Activated T-cell treated with anti-CD3 and anti-CD28 coated beads, Interleukin-2, amount 50 U/mL, for 72 hours (primary cell): ENCODE data around the gene IPMK. TPM values are rescaled to one million over a fixed set of nuclear protein-coding genes. Genes with fewer than 3 reads are reported as not detected.

Source experiments
- ATAC-seq, 2 donors: fragments of 150-1000 bp; cut with Tn5 transposase; replicated peaks in 1 of 2; 2 replicates each; pipeline ENCODE4 v1.10.0; 2021; ENCODE audit warnings: moderate library complexity in 2 of 2, mild to moderate bottlenecking in 1 of 2
- DNase-seq, 2 donors: peaks; one replicate each; pipeline ENCODE4 v3.0.0; 2021 to 2022; ENCODE audit warnings: mixed read lengths in 1 of 2
- H3K27ac Mint-ChIP-seq: one replicate; pipeline ENCODE4 v1.8.0; 2022; ENCODE audit warnings: mild to moderate bottlenecking, moderate library complexity, mixed read lengths
- H3K27me3 Mint-ChIP-seq: one replicate; pipeline ENCODE4 v1.8.0; 2022; ENCODE audit warnings: low read depth, mixed read lengths
- H3K36me3 Mint-ChIP-seq, 2 donors: one replicate each; pipeline ENCODE4 v1.8.0; 2022; ENCODE audit warnings: mixed read lengths in 2 of 2, mild to moderate bottlenecking in 1 of 2; ENCODE audit not compliant: insufficient read depth in 2 of 2
- H3K4me1 Mint-ChIP-seq: one replicate; pipeline ENCODE4 v1.8.0; 2022; ENCODE audit warnings: low read depth, mixed read lengths
- H3K4me3 Mint-ChIP-seq, 2 donors: one replicate each; pipeline ENCODE4 v1.8.0; 2022; ENCODE audit warnings: mild to moderate bottlenecking in 2 of 2, mixed read lengths in 2 of 2, moderate library complexity in 2 of 2
- H3K9me3 Mint-ChIP-seq, 2 donors: one replicate each; pipeline ENCODE4 v1.8.0; 2022; ENCODE audit warnings: mixed read lengths in 2 of 2
- total RNA-seq, 2 donors: library from RNA; stranded (reverse); gene quantifications; one replicate each; pipeline ENCODE4 v1.2.3, GENCODE V29; 2022

The IPMK gene
- total RNA-seq, 2 donors from 2014 or later, result 7.1 to 8.3 TPM

GRCh38 chr10:58280477-58280876 is 12.8 kb upstream of the IPMK start:
- Mint-ChIP-seq H3K27me3 (no peaks in the 10 kb centered on the region), H3K27ac (no peak overlapping the region), H3K4me1 (peaks cover 42% of the 10 kb centered on the region), H3K36me3 (peaks cover 2 to 21% of the 10 kb centered on the region in 2 donors), H3K4me3 (peak overlapping the region in 1 of 2 donors; percentile 8), H3K9me3 (no peaks in the 10 kb centered on the region)
- DNase-seq, result no peak
- ATAC-seq, result no peak

DNA sequence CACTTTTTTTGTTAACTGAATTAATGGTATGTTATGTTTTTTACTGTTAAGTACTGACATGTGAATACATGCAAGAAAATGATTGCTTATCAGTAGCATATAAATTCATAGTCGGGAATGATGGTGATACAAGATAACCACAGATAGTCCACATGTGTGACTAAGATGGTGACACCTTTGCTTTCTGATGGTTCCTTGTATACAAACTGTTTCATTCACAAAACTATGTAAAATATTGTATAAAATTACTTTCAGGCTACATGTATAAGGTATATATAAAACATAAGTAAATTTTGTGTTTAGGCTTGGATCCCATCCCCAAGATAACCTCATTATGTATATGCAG is 11.2 kb upstream of the IPMK start:
- Mint-ChIP-seq H3K27me3 (no peaks in the 10 kb centered on the region), H3K4me1 (peaks cover 45% of the 10 kb centered on the region), H3K9me3 (no peaks in the 10 kb centered on the region), H3K27ac (no peak overlapping the region), H3K4me3 (no peak overlapping the region), H3K36me3 (peaks cover 2 to 19% of the 10 kb centered on the region in 2 donors)
- no peak for ATAC-seq
- DNase-seq, result no peak

DNA sequence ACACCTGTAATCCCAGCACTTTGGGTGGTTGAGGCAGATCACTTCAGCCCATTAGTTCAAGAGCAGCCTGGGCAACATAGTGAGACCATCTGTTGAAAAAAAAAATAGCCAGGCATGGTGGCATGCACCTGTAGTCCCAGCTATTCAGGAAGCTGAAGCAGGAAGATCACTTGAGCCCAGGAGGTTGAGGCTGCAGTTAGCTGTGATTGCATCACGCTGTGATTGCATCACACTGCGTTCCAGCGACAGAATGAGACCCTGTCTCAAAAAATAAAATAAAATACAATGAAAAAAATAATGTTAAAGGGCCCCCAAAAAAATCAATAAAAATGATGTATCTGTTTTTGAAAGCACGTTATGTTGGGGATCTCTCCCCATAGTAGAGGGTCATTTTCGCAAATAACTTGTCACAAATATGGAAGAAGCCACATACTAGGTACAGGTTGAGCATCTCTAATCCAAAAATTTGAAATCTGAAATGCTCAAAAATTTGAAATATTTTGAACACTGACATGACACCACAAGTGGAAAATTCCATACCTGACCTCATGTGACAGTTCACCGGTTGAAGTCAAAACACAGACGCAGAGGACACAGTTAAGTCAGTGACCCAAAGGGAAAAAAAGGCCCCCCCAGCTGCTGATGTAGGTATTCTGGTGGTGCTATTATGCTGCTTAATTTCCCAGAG is 10.7 kb upstream of the IPMK start:
- H3K4me3 Mint-ChIP-seq, result no peak overlapping the region
- H3K36me3 Mint-ChIP-seq, result peaks cover 2 to 19% of the 10 kb centered on the region in 2 donors
- H3K27me3 Mint-ChIP-seq, result no peaks in the 10 kb centered on the region
- DNase-seq (no peak), ATAC-seq (no peak)
- peaks cover 47% of the 10 kb centered on the region for H3K4me1 Mint-ChIP-seq
- no peaks in the 10 kb centered on the region for H3K9me3 Mint-ChIP-seq
- H3K27ac Mint-ChIP-seq, result no peak overlapping the region

GRCh38 chr10:58275908-58276307 is 8.2 kb upstream of the IPMK start:
- no peak overlapping the region for H3K4me3 Mint-ChIP-seq
- no peaks in the 10 kb centered on the region for H3K9me3 Mint-ChIP-seq
- H3K4me1 Mint-ChIP-seq, result peaks cover 28% of the 10 kb centered on the region

DNA sequence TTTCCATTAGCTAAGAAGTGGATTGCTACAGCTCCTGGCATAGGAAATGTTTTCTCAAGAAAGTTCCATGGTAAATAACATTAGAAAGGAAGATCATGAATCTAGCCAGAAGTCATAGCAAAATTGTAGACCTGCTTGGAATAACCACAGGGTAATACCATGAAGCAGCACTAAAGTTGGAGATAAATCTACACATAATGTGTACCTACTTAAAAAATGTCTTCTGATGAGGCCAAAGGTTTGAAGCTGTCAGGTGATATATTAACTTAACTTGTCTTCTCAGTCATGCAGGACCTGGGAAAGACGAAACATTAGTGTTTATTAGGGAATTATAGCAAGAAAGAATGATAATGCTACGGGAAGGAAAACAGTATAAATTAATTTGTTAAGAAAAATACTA is 7.6 kb upstream of the IPMK start:
- H3K9me3 Mint-ChIP-seq, result no peaks in the 10 kb centered on the region
- peaks cover 2 to 11% of the 10 kb centered on the region in 2 donors for H3K36me3 Mint-ChIP-seq
- H3K27me3 Mint-ChIP-seq, result no peaks in the 10 kb centered on the region
- DNase-seq, result no peak
- H3K4me1 Mint-ChIP-seq, result peaks cover 28% of the 10 kb centered on the region
- no peak overlapping the region for H3K4me3 Mint-ChIP-seq
- ATAC-seq, result no peak
- H3K27ac Mint-ChIP-seq, result no peak overlapping the region

More at GRCh38 chr10:58275908-58276307, 8.2 kb upstream of the IPMK start:
- DNase-seq (no peak), ATAC-seq (no peak)
- no peaks in the 10 kb centered on the region for H3K27me3 Mint-ChIP-seq
- peaks cover 2 to 14% of the 10 kb centered on the region in 2 donors for H3K36me3 Mint-ChIP-seq
- H3K27ac Mint-ChIP-seq, result no peak overlapping the region

DNA sequence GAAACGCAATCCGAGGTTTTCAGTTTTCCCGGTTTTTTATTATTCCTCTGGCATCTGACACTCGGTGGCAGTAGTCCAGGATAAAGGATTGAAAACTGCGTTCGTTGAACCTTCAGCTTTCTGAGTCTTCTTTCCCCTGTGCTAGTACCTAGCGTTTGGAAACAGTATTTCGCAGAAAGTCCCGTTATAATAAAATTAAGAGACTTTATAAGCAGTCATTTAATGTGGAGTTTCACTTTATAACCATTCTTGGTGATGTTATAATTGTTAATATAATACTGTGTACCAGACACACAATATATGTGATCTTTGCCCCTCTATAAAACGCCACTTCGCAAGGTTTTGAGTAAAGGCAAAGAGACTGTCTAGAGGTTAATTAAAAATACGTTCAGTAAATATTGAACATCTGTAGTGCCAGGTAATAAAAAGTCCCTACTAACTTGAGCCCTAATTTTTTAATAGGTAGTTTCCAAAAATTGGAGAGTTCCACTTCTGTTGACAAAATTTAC is 2.1 kb upstream of the IPMK start:
- ATAC-seq (no peak), DNase-seq (no peak)
- peak overlapping the region; percentile 90 to 98 for H3K4me3 Mint-ChIP-seq
- H3K27me3 Mint-ChIP-seq, result no peaks in the 10 kb centered on the region
- H3K4me1 Mint-ChIP-seq, result peaks cover 29% of the 10 kb centered on the region
- peaks cover 6 to 7% of the 10 kb centered on the region in 2 donors for H3K36me3 Mint-ChIP-seq
- peak overlapping the region; percentile 97 for H3K27ac Mint-ChIP-seq
- no peaks in the 10 kb centered on the region for H3K9me3 Mint-ChIP-seq

DNA sequence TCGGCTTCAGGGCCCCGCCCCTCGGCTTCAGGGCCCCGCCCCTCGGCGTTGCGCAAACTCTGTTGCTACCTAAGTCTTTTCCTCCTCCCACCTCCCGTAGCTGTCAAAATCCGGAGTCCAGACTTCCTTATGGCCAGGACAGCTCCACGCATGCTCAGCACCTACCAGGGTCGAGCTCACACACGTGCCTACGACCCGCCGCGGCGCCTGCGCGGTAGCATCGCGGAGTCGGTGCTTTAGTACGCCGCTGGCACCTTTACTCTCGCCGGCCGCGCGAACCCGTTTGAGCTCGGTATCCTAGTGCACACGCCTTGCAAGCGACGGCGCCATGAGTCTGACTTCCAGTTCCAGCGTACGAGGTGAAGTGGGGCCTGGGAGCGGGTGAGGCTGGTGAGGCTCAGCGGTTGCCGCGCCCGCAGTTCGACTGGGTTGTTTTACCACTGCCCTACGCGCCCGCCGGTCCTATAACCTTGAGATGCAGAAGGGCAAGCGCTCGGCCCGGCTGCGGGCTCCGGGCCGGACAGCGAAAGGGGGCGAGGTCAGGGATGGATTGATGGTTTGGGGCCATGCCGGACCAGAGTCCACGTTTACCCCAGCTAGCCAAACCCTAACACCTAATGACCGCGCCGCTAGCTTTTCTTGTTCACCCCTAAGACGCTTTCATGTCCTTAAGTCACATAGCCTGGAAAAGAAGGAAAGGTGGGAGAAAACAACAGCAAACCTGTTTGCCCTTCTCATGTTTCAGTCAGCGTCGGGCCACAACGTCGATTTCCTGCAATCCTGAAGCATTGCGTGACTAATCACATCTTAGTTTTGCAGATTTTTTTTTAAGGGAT is 1.5 kb upstream of the IPMK start, which contains the start of gene CISD1:
TSS of gene CISD1 (plus strand) at position 217 of the 836 bp plus-strand sequence. CDS start at position 329, 112 bp downstream.
- H3K9me3 Mint-ChIP-seq, result no peaks in the 10 kb centered on the region
- DNase-seq, result peak; percentile 95 to 96
- H3K4me1 Mint-ChIP-seq, result peaks cover 34% of the 10 kb centered on the region
- ATAC-seq, result peak; percentile 75 to 76
- H3K36me3 Mint-ChIP-seq, result peaks cover 6 to 7% of the 10 kb centered on the region in 2 donors
- H3K4me3 Mint-ChIP-seq, result peak within 1 kb of the TSS; percentile 90 to 98
- no peaks in the 10 kb centered on the region for H3K27me3 Mint-ChIP-seq
- peak within 1 kb of the TSS; percentile 97 for H3K27ac Mint-ChIP-seq

- H3K27me3 Mint-ChIP-seq, result no peaks in the 10 kb centered on the region
- H3K27ac Mint-ChIP-seq, result peak overlapping the region; percentile 97
- peak; percentile 0 to 1 for ATAC-seq
- H3K4me1 Mint-ChIP-seq, result peaks cover 37% of the 10 kb centered on the region
- H3K36me3 Mint-ChIP-seq, result peaks cover 6 to 7% of the 10 kb centered on the region in 2 donors
- no peaks in the 10 kb centered on the region for H3K9me3 Mint-ChIP-seq
- H3K4me3 Mint-ChIP-seq, result peak overlapping the region; percentile 90 to 98
- no peak for DNase-seq
These were observed 806 bp upstream of the IPMK start for GRCh38 chr10:58268454-58268945.

DNA sequence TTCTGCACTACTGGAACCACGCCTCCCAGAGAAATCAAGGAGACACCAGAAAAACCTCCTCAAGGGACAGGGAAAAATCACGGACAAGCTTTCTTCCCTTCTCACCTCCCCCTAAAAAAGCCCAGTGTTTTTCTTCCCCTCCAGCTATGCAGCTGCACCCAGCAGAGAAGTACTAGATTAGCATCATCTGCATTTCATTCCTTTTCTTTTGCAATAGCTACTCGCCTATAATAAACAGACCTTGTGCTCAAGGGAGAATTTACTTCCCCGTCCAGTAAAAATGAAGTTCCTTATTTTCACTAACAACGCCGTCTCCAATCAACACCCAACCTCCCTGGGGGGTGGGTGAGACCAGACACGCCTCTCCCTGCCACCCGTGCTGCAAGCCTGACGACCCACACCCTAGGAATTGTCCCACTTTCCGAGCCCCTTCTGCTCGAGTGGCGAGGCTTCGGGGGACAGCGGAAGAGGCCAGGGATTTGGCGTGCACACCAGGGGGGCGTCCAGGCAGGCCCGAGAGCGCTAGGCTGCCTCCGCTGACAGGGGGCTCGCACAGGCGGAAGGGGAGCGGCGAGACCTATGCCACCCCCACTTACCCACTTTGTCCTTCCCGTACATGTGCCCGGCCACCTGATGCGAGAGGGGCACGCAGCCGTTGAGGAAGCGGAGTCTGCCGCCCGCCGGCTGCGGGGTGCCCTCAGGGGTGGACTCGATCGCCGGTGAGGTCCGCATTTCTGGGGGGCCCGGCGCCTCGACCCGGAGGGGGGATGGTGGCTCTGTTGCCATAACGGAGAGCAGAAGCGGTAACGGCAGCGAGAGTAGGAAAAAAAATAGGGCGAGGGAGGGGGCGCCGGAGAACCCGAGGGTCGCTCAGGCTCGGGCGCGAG is 625 bp downstream of the IPMK start:
- DNase-seq (peak; percentile 37 to 48), ATAC-seq (peak; percentile 4 to 9)
- H3K4me3 Mint-ChIP-seq, result peak overlapping the region; percentile 90 to 92
- H3K27ac Mint-ChIP-seq, result peak overlapping the region; percentile 91
- H3K36me3 Mint-ChIP-seq, result peaks cover 6 to 7% of the 10 kb centered on the region in 2 donors
- peaks cover 40% of the 10 kb centered on the region for H3K4me1 Mint-ChIP-seq
- no peaks in the 10 kb centered on the region for H3K9me3 Mint-ChIP-seq
- no peaks in the 10 kb centered on the region for H3K27me3 Mint-ChIP-seq

- Mint-ChIP-seq H3K9me3 (no peaks in the 10 kb centered on the region), H3K36me3 (peaks cover 6 to 7% of the 10 kb centered on the region in 2 donors), H3K27ac (peak overlapping the region; percentile 91), H3K27me3 (no peaks in the 10 kb centered on the region), H3K4me3 (peak overlapping the region; percentile 90 to 92), H3K4me1 (peaks cover 42% of the 10 kb centered on the region)
- peak; percentile 27 to 41 for DNase-seq
- peak; percentile 43 to 48 for ATAC-seq
These were observed 1.5 kb downstream of the IPMK start for GRCh38 chr10:58266003-58266825.

- H3K27me3 Mint-ChIP-seq, result no peaks in the 10 kb centered on the region
- no peak for ATAC-seq
- peak overlapping the region; percentile 91 for H3K27ac Mint-ChIP-seq
- peaks cover 6 to 7% of the 10 kb centered on the region in 2 donors for H3K36me3 Mint-ChIP-seq
- no peaks in the 10 kb centered on the region for H3K9me3 Mint-ChIP-seq
- H3K4me1 Mint-ChIP-seq, result peaks cover 43% of the 10 kb centered on the region
- peak overlapping the region; percentile 90 to 92 for H3K4me3 Mint-ChIP-seq
- DNase-seq, result no peak
These were observed 2.4 kb downstream of the IPMK start for GRCh38 chr10:58265249-58265648.

- Mint-ChIP-seq H3K36me3 (peaks cover 6 to 7% of the 10 kb centered on the region in 2 donors), H3K27ac (no peak overlapping the region), H3K4me3 (peak overlapping the region; percentile 12 to 92), H3K9me3 (no peaks in the 10 kb centered on the region), H3K4me1 (peaks cover 43% of the 10 kb centered on the region), H3K27me3 (no peaks in the 10 kb centered on the region)
- no peak for ATAC-seq
- DNase-seq, result no peak
These were observed 2.9 kb downstream of the IPMK start for GRCh38 chr10:58264780-58265179.
